ENCODE measurements around the gene FAHD1. TPM values are rescaled to one million over a fixed set of nuclear protein-coding genes. Genes with fewer than 3 reads are reported as not detected.

Gene FAHD1
- polyA plus RNA-seq, 1 experiment = 35.2 TPM

DNA sequence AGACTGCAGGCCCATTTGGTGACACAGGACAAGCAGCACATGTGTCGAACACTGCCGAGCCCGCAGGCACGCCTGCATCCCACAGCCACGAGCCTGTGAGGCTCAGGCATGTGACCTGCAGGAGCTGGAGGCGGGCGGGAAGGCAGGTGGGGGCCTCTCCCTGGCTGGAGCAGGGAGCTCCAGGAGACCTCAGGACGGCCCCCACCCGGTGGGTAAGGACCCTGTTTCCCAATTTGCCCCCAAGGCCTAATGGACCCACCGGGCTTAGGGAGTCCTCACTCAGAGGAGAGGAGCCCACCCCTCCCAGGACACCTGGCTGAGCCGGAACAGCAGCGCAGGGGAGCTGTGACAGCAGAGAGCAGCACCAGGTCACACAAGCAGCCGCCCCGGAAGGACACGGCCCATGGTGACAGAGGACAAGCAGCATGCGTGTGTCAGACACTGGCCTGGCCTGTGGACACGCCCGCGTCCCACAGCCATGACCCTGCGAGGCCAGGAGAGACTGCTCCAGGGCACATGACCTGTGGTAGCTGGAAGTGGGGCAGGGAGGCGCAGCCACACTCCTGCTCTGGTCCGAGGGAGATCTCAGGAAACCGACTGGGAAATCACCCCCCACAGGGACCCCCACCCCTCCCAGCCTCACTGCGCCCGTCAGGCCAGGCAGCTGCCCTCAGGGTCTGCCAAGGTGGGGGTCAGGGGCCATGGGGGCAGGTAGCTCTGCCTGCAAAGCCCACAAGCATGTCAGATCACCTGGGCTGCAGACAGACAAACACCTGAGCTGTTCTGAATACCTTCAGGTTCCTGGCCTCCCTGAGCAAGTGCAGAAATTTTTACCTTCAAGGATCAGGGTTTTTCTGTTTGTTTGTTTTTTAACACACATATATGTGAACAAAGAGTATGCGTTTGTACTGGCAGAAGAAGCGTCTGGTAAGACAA, 47.0 kb upstream of the FAHD1 start:
- H3K27me3 ChIP-seq (ENCODE audit: control insufficient read depth, insufficient read depth, low read length) = no peaks in the 10 kb centered on the region
- no peak overlapping the region for H3K4me3 ChIP-seq (ENCODE audit: low read depth, low read length)
- TF ChIP-seq, protein P1, sequence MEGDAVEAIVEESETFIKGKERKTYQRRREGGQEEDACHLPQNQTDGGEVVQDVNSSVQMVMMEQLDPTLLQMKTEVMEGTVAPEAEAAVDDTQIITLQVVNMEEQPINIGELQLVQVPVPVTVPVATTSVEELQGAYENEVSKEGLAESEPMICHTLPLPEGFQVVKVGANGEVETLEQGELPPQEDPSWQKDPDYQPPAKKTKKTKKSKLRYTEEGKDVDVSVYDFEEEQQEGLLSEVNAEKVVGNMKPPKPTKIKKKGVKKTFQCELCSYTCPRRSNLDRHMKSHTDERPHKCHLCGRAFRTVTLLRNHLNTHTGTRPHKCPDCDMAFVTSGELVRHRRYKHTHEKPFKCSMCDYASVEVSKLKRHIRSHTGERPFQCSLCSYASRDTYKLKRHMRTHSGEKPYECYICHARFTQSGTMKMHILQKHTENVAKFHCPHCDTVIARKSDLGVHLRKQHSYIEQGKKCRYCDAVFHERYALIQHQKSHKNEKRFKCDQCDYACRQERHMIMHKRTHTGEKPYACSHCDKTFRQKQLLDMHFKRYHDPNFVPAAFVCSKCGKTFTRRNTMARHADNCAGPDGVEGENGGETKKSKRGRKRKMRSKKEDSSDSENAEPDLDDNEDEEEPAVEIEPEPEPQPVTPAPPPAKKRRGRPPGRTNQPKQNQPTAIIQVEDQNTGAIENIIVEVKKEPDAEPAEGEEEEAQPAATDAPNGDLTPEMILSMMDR (IDR thresholded peaks at IDR 0.05; ENCODE audit: low read depth, low read length) = no peak
- no peak overlapping the region for H3K27ac ChIP-seq (ENCODE audit: low read depth, low read length)
- no peaks in the 10 kb centered on the region; the same call in 1 of the 2 replicates for H3K9me3 ChIP-seq (ENCODE audit: control insufficient read depth, insufficient read depth, low read length)
- POLR2A ChIA-PET = no interaction called here
- no peak for DNase-seq (ENCODE audit: low read depth, low spot score)
- CTCF ChIA-PET = no interaction called here

- ChIA-PET CTCF (no interaction called here), POLR2A (no interaction called here)
- TF ChIP-seq, protein P1 (IDR thresholded peaks at IDR 0.05; ENCODE audit: low read depth, low read length) = no peak
- Histone ChIP-seq H3K4me3 (ENCODE audit: low read depth, low read length) (no peak overlapping the region), H3K27ac (ENCODE audit: low read depth, low read length) (no peak overlapping the region), H3K9me3 (ENCODE audit: control insufficient read depth, insufficient read depth, low read length) (no peaks in the 10 kb centered on the region; the same call in 1 of the 2 replicates), H3K27me3 (ENCODE audit: control insufficient read depth, insufficient read depth, low read length) (no peaks in the 10 kb centered on the region)
- DNase-seq (ENCODE audit: low read depth, low spot score) = no peak
Measured at GRCh38 chr16:1780677-1781072, 46.3 kb upstream of the FAHD1 start.

GRCh38 chr16:1781254-1781653, 45.8 kb upstream of the FAHD1 start:
- ChIA-PET CTCF (no interaction called here), POLR2A (interaction anchor here (1.5 to 2.8 kb wide), 3 partner anchors 11 to 75 kb away, joined by 7 to 21 read pairs (median 12); partner anchors contain the start of genes FAHD1, HAGH, MAPK8IP3 and NME3)
- no peak for DNase-seq (ENCODE audit: low read depth, low spot score)
- Histone ChIP-seq H3K27me3 (ENCODE audit: control insufficient read depth, insufficient read depth, low read length) (no peaks in the 10 kb centered on the region), H3K27ac (ENCODE audit: low read depth, low read length) (no peak overlapping the region), H3K9me3 (ENCODE audit: control insufficient read depth, insufficient read depth, low read length) (no peaks in the 10 kb centered on the region; the same call in 1 of the 2 replicates), H3K4me3 (ENCODE audit: low read depth, low read length) (peak overlapping the region; percentile 80)
- TF ChIP-seq, protein P1 (IDR thresholded peaks at IDR 0.05; ENCODE audit: low read depth, low read length) = no peak

DNA sequence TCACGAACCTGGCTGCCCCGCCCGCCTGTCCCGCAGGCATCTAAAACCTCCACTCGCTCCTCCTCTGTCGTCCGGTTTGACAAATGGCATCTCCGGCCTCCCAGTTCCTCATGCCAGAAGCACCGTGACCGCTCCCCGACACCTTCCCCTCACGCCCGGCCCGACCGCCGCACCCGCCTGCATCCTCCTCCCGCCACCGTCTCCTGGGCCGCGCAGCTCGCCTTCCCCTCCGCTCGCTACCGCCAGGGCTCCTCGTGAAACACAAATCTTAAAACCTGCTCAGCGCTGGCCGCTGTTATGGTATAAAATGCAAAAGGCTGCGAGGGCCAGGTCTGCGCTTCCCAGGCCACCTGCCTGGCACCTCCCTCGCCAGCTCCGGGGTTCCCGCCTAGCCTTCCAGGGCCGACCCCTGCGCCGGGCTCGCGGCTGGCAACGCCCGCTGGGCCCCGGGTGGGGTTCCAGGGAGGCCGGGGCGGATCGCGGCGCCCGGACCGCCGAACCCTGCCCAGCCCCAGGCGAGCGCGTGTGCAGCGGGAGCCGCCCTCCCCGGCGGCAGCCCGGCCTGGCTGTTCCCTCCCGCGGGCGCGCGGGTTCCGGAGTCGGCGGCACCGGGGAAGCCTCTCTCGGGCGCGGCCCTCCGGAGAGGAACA, 45.1 kb upstream of the FAHD1 start:
- no peaks in the 10 kb centered on the region; the same call in 1 of the 2 replicates for H3K9me3 ChIP-seq (ENCODE audit: control insufficient read depth, insufficient read depth, low read length)
- peak overlapping the region; percentile 80 for H3K4me3 ChIP-seq (ENCODE audit: low read depth, low read length)
- TF ChIP-seq, protein P1 (IDR thresholded peaks at IDR 0.05; ENCODE audit: low read depth, low read length) = 0 out of 2 replicates have a peak, but pooled peaks have one; percentile 7
- DNase-seq (ENCODE audit: low read depth, low spot score) = no peak
- POLR2A ChIA-PET = interaction anchor here (0.5 to 2.8 kb wide), 10 partner anchors 8 to 373 kb away, joined by 4 to 21 read pairs (median 8); partner anchors contain the start of genes EME2, FAHD1, HAGH and JPT2
- no peak overlapping the region for H3K27ac ChIP-seq (ENCODE audit: low read depth, low read length)
- no peaks in the 10 kb centered on the region for H3K27me3 ChIP-seq (ENCODE audit: control insufficient read depth, insufficient read depth, low read length)
- CTCF ChIA-PET = interaction anchor here (0.8 to 1.3 kb wide), 3 partner anchors 8 to 28 kb away, joined by 3 to 6 read pairs (median 3); partner anchors contain the start of genes EME2 and MRPS34
